NCI-H774 (cell line): ENCODE data around the gene IGSF11.

ENCODE experiments used
- DNase-seq: peaks from one replicate; lab custom pipeline; 2025; lab: John Stamatoyannopoulos, UW

IGSF11 gene

GRCh38 chr3:118948146-118948545, 86.5 kb downstream of the IGSF11 start:
- DNase-seq, result no peak

- no peak for DNase-seq
Measured at GRCh38 chr3:118946449-118946848, 88.2 kb downstream of the IGSF11 start.

GRCh38 chr3:118945834-118946233, 88.8 kb downstream of the IGSF11 start:
- DNase-seq, result no peak

DNA sequence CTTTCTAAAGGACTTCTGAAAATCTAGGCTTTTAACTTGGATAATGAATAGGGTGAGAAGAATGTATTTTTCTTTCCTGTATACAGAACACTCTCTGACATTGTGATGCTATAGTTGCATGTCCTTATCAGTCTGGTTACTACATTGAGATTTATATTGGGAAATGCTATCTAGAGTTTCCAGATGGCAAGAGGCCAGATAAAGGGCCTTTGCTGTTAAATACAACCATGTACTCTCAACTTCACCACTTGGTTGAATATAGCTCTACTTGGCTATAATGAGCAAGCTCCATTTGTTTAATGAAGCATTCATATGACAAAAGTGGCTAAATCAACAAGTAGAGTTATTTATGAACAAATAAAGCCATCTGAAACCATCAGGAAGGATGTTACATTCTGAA, 91.0 kb downstream of the IGSF11 start:
- DNase-seq, result peak; percentile 4

DNA sequence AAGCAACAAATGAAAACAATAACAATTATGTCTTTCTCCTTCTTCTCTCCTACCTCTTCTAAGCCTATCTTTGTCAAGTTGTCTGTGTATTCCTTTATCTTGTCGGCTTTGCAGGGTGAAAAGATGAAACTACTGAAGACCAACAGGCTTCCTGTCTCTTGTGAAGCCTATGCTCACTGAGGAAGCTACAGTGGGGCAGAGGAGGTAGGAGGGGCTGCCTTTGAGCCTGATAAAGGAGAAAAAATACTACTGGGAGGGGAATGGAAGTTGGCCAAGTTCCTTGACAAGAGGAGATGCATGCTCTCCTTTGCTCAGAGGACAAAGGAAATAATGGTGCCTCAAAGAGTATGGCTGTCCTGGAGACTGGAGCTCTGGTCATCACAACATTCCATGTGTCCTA, 92.0 kb downstream of the IGSF11 start:
- DNase-seq, result no peak

DNA sequence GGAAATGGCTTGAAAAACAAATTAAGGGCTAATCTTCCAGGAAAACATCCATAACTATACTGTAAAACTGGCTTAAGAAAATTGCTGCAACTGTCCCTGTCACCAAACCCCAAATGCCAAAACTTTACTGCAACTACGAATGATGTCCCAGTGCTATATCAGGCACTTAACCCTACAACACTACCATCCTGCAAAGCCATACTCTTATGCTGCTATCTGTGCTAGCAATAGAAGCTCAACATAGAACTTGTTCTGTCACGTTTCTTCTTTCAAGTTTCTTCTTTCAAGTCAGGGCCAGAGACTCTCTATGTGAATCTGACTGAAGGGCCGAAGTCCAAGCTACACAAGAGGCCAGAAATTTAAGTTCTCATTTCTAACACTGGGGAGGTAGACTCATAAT, 92.5 kb downstream of the IGSF11 start:
- DNase-seq, result no peak

- DNase-seq, result no peak
Measured at GRCh38 chr3:118941236-118941635, 93.4 kb downstream of the IGSF11 start.

DNA sequence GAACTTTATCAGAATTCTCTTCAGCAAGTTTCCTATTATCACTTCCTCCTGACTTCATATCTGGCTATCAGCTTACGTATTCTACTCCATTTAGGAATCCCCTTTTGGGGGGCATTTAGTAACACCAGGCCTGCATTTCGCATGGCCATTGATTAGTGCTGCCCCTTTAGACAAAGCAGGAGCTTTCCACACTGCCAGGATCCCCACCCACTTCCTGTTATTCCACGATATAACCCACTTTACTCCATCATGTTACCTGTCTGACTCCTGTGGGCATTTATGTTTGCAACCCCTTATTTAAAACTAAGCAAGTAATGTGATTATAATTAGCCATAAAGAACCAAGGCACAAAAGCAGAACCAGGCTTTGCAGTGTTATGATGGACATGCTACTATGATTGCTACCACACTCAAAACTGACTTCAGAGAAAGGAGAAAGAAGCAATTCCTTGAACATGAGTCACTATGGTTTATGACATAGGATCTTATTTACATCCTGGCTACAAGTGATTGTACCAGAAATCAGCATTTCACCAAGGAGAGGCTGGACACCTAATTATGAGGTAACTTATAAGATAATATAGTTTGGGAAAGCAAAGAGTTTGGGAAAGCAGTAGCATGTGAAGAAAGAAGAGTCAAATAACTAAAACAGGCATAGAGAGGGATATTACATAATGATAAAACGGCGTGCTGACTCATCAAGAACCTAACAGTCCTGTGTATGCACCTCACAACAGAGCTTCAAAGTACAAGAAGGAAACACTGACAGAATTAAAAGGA, 96.3 kb downstream of the IGSF11 start:
- no peak for DNase-seq

GRCh38 chr3:118936811-118937210, 97.8 kb downstream of the IGSF11 start:
- no peak for DNase-seq

GRCh38 chr3:118932822-118933558, 101.7 kb downstream of the IGSF11 start:
- no peak for DNase-seq

GRCh38 chr3:118931996-118932395, 102.7 kb downstream of the IGSF11 start:
- no peak for DNase-seq

GRCh38 chr3:118927449-118927848, 107.2 kb downstream of the IGSF11 start:
- no peak for DNase-seq

- DNase-seq, result no peak
Measured at GRCh38 chr3:118912188-118912587, 122.5 kb downstream of the IGSF11 start.

- no peak for DNase-seq
Measured at GRCh38 chr3:118910332-118910731, 124.3 kb downstream of the IGSF11 start.

- DNase-seq, result no peak
Measured at GRCh38 chr3:118909763-118910162, 124.9 kb downstream of the IGSF11 start.

DNA sequence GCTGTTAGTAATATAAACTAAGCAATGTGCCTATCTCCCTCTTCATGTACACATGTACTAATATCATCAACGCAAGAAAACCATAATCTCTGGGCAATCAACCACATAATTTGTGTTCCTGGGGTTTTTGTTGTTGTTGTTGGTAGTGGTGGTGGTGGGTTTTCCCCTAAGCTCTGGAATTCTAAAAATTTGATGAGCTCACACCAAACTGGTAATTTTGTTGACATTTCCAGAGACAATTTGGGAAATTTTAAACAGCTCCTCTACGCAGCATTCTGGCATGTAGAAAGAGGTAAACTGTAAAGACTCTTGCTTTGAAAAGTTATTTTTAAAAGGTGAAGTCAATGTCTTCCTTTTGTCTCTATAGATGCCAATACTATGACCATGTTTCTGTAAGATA, 126.7 kb downstream of the IGSF11 start:
- no peak for DNase-seq

- DNase-seq, result no peak
Measured at GRCh38 chr3:118900737-118901525, 133.7 kb downstream of the IGSF11 start.

- DNase-seq, result no peak
Measured at GRCh38 chr3:118890206-118890605, 144.4 kb downstream of the IGSF11 start.

DNA sequence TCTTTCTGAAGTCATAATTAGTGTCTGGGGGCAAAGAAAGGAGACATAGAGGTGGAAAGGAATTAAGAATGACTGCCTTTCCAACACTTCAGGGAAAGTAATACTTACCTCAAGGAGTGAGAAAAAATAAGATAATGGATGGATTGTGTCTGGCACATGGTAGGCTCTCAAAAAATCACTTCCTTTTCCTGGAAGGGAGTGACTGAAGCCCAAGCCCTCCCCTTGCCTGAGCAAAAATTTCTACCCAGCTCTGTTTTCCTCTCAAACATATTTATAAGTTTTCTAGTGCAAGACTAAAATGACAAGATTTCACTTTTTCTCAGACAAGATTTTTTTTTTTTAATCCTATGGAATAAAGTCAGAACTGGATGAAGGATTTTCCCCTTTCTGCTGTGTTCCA, 145.0 kb downstream of the IGSF11 start:
- DNase-seq, result no peak

DNA sequence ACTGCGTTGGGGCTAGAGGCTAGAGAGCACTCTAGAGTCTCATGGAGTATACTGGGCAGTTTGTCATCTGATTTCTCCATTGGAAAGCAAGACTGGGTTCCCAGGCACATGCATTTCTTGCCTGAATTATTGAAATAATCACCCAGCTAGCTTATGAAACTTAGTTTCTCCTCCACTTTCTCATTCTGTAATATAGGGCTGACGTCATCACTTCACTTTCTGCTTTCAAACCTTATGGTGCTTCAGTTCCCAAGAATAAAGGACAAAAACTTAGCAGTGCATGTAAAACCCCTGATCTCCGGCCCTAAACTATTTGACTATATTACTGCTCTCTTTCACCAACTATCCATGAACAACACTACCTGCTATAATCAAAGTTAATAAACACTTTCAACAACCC, 147.9 kb downstream of the IGSF11 start:
- DNase-seq, result no peak

DNA sequence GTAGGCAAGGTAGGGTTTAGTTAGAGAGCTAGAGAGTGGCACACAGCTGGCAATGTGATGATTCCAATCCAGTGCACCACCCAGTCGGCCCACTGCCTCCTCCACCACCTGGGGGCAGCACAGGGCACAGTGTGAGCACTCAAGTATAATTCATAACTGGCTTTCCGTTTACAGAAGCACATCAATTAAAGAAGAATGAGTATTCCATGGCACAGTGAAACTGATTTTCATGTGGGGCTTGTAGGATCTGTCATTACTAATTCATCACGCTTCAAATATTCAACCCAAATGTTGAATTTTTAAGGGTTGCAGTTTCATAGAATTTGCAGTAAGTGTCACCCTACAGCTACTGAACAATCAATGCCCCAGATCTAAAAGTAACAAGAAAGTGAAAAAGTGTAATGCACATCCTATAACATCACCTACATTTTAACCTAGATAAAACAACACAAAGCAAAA, 149.9 kb downstream of the IGSF11 start:
- DNase-seq, result peak; percentile 0

- DNase-seq, result peak; percentile 16
Measured at GRCh38 chr3:118882353-118882947, 152.2 kb downstream of the IGSF11 start.
